GM21447 (cell line): ENCODE results near the gene DLG4.

Experiments
- ATAC-seq: cut with Tn5 transposase; IDR thresholded peaks from one replicate; pipeline ENCODE4 v1.9.1; 2021; ENCODE audit not compliant: unreplicated experiment

DLG4 gene

GRCh38 chr17:7219812-7220592, at the start of gene DLG4, which contains the start of gene ACADVL:
Gene DLG4, minus strand, starts transcription at chr17:7219836.
Gene ACADVL, plus strand, starts transcription at chr17:7219938. Its CDS starts 47 bp downstream, at chr17:7219985.
- ATAC-seq = peak; percentile 46

GRCh38 chr17:7266784-7267183, 47.1 kb upstream of the DLG4 start:
- no peak for ATAC-seq

DNA sequence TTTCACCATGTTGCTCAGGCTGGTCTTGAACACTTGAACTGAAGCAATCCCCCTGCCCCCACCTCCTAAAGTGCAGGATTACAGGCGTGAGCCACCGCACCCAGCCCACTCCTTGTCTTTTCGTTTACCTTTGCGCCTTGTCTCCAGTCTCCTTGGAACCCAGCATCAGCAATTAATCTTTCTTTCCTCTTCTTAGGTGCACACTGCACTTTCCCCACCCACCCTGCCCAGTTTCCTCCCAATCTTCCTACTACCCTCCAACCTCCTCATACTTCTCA, 44.1 kb upstream of the DLG4 start:
- ATAC-seq = no peak

- ATAC-seq = no peak
These were observed 43.5 kb upstream of the DLG4 start for GRCh38 chr17:7262935-7263800.

- no peak for ATAC-seq
These were observed 42.7 kb upstream of the DLG4 start, which contains the start of gene CLDN7 for GRCh38 chr17:7262192-7262934. Gene CLDN7, minus strand, starts transcription at chr17:7262478. Its CDS starts 435 bp downstream, at chr17:7262043.

DNA sequence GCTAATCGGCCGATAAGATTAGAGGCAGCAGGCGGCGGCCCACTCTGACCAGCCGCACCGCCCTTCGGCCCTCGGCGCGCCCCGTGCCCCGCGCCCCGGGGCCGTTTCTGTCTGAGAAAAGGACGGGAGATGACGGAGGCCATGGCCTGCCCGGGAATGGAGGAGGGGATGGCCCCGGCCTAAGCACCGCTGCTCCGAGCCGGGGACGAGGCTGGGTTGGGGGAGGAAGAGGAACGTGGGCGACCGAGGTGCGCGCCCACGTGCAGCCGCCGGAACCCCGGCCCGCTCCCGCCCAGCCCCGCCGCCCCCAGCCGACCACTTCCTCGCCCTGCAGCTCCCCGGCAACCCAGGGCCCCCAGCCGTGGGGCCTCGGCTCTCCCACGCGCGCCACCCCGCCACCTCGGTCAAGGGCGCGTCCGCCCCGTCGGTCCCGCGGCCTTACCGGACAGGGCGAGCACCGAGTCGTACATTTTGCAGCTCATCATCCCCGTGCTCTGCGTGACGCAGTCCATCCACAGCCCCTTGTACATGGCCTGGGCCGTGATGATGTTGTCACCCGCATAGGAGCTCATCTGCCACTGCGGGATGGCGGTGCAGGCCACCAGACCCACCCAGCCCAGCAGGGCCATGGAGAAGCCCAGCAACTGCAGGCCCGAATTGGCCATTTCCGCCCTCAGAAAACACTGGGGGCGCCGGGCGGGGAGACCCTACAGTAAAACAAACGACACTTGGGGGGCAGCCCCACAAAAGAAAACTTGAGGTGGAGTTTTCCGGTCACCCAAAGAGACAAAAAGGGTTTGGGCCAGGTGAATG, 41.9 kb upstream of the DLG4 start:
- no peak for ATAC-seq

DNA sequence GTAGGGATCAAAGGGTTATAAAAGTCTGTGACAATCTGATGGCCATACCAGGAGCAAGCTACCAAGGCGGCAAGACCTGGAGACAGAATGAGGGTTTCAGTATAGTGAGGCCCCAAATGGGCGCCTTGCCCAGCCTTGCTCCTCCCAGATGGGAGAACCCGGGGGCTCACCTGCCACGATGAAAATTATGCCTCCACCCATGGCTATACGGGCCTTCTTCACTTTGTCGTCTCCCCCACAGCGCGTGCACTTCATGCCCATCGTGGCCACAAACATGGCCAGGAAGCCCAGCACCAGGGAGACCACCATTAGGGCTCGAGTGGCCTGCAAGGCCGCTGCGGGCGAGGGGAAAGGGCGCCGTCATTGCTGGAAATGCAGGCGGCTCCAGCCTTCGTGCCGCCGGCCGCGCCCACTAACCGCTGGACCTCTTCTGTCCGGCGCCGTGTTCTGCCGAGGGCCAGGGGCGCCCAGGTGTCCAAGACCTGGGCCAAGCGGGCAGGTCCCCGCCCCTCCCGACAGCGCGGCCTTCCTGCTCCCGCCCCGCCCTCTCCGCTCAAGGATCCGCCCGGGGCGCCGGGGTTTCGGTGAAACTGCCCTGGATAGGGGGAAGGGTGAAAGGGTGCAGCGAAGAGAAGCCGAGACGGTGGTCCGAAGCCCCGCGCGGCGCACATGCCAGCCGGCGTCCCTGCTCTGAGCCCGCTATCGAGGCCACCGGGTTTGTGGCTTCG, 41.2 kb upstream of the DLG4 start:
- ATAC-seq = no peak

DNA sequence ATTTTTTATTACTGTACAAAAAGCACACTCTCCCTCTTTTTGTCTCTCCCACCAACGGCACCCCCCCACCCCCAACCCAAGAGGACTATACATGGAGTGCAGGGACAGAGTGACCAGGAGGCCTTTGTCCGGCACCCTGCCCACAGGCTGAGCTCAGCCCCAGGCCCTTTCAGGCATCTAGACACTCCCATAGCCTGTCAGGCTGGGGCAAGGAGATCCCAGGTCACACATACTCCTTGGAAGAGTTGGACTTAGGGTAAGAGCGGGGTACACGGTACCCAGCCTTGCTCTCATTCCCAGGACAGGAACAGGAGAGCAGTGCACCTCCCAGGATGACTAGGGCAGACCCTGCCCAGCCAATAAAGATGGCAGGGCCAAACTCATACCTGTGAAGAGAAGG, 40.5 kb upstream of the DLG4 start:
- ATAC-seq = no peak

DNA sequence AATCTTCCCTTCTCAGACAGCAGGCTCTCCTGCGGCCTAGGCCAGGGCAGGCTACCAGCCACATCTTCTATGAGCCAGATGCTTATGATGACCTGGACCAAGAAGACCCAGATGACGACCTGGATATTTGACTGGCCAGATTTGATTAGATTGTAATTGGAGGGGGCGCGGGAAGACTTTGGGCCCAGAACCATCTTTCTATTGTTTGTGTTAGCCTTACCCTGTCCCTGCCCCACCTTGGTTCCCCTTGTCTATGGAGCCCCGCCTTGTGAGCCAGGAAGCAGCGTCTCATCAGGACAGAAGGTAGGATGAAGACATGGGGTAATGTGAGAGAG, 39.9 kb upstream of the DLG4 start:
- no peak for ATAC-seq

- ATAC-seq = no peak
These were observed 39.3 kb upstream of the DLG4 start for GRCh38 chr17:7258731-7259554.

DNA sequence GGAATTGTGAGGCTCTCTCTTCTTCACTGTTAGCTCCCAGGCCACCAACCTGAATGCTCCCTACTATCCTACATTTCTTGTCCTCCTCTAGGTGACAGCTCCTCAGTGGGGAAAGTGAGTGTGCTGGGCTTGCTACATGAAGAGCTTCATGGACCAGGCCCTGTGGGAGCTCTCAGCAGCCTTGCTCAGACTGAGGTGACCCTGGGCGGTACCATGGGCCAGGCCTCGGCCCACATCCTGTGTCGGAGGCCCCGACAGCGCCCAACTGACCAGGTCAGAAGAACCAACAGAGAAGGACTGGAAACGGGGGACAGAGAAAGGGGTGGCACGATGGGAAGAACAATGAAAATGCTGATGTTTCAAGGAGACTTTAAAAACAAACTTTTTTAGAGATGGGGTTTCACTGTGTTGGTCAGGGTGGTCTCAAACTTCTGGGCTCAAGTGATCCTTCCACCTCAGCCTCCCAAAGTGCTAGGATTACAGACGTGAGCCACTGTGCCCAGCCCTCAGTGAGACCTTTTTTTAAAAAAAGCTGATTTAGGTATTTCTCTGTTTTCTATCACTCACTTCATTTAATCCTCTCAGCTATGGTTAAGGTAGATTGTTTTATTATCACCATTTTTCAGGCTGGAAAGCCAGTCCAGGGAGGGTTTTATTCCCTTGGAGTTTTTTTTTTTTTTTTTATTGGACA, 37.3 kb upstream of the DLG4 start:
- no peak for ATAC-seq

DNA sequence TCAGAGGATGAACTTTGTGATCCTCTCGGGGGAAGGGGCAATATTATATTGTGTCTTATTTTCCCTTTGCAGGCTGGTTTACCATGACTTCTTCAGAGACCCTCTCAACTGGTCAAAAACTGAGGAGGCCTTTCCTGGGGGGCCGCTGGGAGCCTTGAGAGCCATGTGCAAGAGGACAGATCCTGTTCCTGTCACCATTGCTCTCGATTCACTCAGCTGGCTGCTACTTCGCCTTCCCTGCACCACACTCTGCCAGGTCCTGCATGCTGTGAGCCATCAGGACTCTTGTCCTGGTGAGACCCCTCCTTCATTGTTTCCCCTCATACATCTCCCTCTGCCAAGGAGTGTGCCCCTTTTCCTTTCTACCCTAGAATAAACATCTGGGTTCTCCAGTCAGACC, 34.9 kb upstream of the DLG4 start:
- ATAC-seq = no peak

DNA sequence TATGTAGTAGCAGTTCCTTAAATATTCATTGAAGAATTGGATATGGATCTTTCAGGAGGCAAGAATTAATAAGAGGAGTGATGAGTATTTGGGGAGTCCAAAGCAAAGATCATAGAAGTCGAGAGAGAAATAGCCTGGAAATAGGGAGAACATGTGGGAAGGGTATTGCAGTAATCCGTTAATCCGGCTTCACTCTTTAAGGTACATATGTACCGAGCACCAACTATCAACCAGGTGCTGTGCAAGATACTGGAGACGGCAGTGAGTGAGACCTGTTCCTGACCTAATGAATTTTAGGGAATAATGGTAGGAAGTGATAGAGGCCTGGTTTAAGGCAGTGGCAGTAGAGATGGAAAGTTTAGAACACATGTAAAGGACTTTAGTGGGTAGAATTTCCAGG, 33.4 kb upstream of the DLG4 start:
- ATAC-seq = no peak

DNA sequence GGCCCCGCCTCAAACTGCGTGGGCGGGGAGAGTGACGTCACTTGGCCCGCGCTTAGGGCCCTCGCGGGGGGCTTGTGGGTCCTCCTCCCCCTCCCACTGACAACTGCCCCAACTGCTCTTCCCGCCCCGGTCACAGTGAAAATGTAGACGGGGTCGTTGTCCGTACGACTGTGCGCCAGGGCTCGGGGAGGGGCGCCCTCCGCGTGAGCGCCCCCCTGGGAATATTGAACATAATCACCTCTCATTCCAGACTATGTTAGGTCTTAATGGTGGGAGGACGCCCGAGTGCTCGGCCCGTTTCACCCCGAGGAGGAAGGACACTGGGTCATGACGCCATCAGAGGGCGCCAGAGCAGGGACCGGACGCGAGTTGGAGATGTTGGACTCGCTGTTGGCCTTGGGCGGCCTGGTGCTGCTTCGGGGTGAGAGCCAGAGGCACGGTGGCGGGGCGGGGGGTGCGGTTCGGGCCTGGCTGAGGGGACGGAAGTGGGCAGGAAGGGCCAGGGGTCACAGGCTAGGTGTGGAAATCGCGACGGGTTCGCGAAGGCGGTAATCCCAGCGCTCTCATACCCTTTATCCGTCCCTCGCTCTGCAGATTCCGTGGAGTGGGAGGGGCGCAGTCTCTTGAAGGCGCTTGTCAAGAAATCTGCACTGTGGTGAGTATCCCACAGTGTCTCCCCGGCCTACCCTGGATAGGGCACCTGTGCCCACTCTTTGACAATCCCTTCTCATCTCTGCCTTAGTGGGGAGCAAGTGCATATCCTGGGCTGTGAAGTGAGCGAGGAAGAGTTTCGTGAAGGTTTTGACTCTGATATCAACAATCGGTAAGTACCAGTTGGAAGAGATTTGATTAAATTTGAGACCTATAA, 32.8 kb upstream of the DLG4 start, which contains the start of gene ELP5:
Gene ELP5 (plus strand): TSS at position 40 of the 868 bp plus-strand sequence. CDS start 336 bp downstream, at position 376.
- peak; percentile 56 for ATAC-seq

- ATAC-seq = peak; percentile 85
These were observed 32.1 kb upstream of the DLG4 start, which contains the start of gene CTDNEP1 for GRCh38 chr17:7251661-7252175. Gene CTDNEP1, minus strand, starts transcription at chr17:7251734. Its CDS starts 438 bp downstream, at chr17:7251296.

DNA sequence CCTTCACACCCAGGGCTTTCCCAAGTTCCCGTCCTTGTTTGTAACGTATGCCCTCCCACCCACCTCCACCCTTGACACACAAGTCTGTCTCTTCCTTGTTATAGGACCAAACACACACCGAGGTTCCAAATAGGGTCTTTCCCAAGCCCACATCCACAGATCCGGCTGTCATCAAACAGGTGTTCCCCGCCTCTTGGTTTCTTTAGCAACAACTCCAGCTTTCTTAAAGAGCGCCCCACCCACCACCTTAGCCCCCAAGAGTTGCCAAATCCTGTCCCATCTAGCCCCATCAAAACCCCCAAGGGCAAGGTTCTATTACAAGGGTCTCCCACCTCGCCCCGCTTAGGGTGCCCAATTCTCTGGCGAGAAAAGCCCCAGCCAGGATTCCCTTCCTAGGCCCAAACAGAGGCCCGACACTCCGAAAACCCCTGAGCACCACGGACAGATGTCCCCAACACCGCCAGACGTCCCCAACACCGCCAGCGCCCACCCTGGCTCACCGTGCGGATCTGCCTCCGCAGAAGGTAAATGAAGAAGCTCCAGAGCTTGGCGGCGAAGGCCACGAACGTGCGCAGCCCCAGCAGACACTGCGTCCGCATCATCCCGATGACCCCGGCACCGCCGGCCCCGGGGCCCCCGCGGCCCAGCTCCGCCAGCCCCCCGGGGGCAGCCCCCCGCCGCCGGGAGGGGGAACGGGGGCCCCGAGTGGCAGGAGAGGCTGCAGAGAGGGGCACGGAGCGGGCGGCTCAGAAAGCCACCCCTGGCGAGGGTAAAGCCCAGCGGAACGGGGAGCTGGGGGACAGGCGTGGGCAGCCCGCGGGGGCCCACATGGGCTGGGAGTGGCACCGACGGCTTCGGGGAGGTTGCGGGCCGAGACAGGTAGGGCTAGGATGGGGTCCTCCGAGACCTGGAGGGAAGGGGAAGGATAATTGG, 31.3 kb upstream of the DLG4 start:
- peak; percentile 2 for ATAC-seq
